Measurements from ENCODE around the gene PROB1.

DNA sequence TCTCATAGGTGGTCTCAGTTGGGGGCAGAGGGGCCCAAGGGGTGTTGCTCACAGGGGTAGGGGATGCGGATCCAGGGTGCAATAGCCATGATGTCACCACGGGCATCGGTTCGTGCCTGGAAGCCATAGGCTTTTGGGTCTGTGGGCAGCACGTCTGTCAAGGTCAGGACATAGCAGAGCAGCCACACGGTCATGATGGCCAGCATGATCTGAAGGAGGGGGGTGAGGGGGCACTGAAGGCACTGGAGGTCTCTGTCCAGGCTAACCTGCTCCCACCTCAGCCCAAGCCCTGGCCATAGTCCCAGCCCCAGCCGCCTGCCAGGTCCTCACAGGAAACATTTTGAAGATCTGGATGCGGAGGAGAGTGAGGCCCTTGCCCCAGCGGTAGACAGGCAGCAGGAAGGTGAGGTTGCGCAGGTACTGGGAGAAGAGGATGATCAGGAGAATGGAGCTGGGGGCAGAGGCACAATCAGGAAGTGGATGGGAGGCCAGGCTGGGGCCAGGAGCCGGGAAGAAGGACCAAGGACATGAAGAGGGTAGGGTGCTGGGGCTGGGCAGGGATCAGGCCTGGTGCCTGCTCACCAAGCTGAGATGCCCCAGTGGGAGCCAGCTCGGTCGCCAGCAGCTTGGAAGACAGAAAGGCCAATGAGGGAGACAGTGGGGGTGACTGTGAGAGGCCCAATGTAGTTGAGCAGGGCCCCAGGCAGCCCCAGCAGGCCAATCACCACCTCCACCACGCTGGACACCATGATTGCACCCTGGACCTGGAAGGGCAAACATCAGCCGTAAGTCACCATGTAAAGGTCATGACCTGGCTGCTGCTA lies 15.1 kb downstream of the PROB1 start:
- no peak for TF ChIP-seq ZFP30 (CRISPR knock-in tag; IDR thresholded peaks at IDR 0.05)
- TF ChIP-seq, protein P1, sequence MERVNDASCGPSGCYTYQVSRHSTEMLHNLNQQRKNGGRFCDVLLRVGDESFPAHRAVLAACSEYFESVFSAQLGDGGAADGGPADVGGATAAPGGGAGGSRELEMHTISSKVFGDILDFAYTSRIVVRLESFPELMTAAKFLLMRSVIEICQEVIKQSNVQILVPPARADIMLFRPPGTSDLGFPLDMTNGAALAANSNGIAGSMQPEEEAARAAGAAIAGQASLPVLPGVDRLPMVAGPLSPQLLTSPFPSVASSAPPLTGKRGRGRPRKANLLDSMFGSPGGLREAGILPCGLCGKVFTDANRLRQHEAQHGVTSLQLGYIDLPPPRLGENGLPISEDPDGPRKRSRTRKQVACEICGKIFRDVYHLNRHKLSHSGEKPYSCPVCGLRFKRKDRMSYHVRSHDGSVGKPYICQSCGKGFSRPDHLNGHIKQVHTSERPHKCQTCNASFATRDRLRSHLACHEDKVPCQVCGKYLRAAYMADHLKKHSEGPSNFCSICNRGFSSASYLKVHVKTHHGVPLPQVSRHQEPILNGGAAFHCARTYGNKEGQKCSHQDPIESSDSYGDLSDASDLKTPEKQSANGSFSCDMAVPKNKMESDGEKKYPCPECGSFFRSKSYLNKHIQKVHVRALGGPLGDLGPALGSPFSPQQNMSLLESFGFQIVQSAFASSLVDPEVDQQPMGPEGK (CRISPR knock-in tag; IDR thresholded peaks at IDR 0.05; ENCODE audit: borderline replicate concordance), result no peak
- no peak for TF ChIP-seq CSDC2 (CRISPR knock-in tag; IDR thresholded peaks at IDR 0.05)
- no peak for TF ChIP-seq ARNTL (CRISPR knock-in tag; IDR thresholded peaks at IDR 0.05; ENCODE audit: borderline replicate concordance, low read depth)
- no peak for TF ChIP-seq GLIS3 (CRISPR knock-in tag; IDR thresholded peaks at IDR 0.05)
- TF ChIP-seq, protein P2, sequence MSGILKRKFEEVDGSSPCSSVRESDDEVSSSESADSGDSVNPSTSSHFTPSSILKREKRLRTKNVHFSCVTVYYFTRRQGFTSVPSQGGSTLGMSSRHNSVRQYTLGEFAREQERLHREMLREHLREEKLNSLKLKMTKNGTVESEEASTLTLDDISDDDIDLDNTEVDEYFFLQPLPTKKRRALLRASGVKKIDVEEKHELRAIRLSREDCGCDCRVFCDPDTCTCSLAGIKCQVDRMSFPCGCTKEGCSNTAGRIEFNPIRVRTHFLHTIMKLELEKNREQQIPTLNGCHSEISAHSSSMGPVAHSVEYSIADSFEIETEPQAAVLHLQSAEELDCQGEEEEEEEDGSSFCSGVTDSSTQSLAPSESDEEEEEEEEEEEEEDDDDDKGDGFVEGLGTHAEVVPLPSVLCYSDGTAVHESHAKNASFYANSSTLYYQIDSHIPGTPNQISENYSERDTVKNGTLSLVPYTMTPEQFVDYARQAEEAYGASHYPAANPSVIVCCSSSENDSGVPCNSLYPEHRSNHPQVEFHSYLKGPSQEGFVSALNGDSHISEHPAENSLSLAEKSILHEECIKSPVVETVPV (CRISPR knock-in tag; IDR thresholded peaks at IDR 0.05), result no peak
- TF ChIP-seq ZFP3 (CRISPR knock-in tag; IDR thresholded peaks at IDR 0.05), result no peak
- TF ChIP-seq, protein P3, sequence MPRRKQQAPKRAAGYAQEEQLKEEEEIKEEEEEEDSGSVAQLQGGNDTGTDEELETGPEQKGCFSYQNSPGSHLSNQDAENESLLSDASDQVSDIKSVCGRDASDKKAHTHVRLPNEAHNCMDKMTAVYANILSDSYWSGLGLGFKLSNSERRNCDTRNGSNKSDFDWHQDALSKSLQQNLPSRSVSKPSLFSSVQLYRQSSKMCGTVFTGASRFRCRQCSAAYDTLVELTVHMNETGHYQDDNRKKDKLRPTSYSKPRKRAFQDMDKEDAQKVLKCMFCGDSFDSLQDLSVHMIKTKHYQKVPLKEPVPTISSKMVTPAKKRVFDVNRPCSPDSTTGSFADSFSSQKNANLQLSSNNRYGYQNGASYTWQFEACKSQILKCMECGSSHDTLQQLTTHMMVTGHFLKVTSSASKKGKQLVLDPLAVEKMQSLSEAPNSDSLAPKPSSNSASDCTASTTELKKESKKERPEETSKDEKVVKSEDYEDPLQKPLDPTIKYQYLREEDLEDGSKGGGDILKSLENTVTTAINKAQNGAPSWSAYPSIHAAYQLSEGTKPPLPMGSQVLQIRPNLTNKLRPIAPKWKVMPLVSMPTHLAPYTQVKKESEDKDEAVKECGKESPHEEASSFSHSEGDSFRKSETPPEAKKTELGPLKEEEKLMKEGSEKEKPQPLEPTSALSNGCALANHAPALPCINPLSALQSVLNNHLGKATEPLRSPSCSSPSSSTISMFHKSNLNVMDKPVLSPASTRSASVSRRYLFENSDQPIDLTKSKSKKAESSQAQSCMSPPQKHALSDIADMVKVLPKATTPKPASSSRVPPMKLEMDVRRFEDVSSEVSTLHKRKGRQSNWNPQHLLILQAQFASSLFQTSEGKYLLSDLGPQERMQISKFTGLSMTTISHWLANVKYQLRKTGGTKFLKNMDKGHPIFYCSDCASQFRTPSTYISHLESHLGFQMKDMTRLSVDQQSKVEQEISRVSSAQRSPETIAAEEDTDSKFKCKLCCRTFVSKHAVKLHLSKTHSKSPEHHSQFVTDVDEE (CRISPR knock-in tag; IDR thresholded peaks at IDR 0.05), result no peak
- no peak for TF ChIP-seq ZNF70 (CRISPR knock-in tag; IDR thresholded peaks at IDR 0.05)
- TF ChIP-seq TOX (CRISPR knock-in tag; IDR thresholded peaks at IDR 0.05; ENCODE audit: borderline replicate concordance), result no peak
- TF ChIP-seq, protein P4, sequence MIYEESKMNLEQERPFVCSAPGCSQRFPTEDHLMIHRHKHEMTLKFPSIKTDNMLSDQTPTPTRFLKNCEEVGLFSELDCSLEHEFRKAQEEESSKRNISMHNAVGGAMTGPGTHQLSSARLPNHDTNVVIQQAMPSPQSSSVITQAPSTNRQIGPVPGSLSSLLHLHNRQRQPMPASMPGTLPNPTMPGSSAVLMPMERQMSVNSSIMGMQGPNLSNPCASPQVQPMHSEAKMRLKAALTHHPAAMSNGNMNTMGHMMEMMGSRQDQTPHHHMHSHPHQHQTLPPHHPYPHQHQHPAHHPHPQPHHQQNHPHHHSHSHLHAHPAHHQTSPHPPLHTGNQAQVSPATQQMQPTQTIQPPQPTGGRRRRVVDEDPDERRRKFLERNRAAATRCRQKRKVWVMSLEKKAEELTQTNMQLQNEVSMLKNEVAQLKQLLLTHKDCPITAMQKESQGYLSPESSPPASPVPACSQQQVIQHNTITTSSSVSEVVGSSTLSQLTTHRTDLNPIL (CRISPR knock-in tag; IDR thresholded peaks at IDR 0.05; ENCODE audit: low read depth), result no peak
- no peak for TF ChIP-seq PPARA (CRISPR knock-in tag; IDR thresholded peaks at IDR 0.05; ENCODE audit: borderline replicate concordance)
- TF ChIP-seq ZNF8 (CRISPR knock-in tag; IDR thresholded peaks at IDR 0.05), result no peak
- no peak for TF ChIP-seq BACH2 (CRISPR knock-in tag; IDR thresholded peaks at IDR 0.05; ENCODE audit: borderline replicate concordance)

All from SK-N-SH treated with all-trans-retinoic acid at 6 μM for 48 hours (cell line).